Trophoblast cell (in vitro differentiated cells and primary cell): Measurements from ENCODE around the gene TACR1.

ENCODE experiments used
- DNase-seq, 2 donors: peaks; one replicate each; pipeline ENCODE4 v3.0.0-alpha.2; 2016
- H2AFZ ChIP-seq: 2 replicates; pipeline ENCODE4 v1.6.1; 2013; ENCODE audit warnings: low read length, moderate library complexity, mild to moderate bottlenecking; ENCODE audit not compliant: insufficient read depth, poor library complexity
- H2AK5ac ChIP-seq: 2 replicates; pipeline ENCODE4 v1.6.1; 2013; ENCODE audit warnings: mild to moderate bottlenecking, low read length
- H2BK120ac ChIP-seq: 2 replicates; pipeline ENCODE4 v1.6.1; 2013; ENCODE audit warnings: low read length, mild to moderate bottlenecking, moderate library complexity; ENCODE audit not compliant: insufficient read depth, poor library complexity
- H2BK12ac ChIP-seq: 2 replicates; pipeline ENCODE4 v1.6.1; 2013; ENCODE audit warnings: mild to moderate bottlenecking, low read length, moderate library complexity
- H2BK5ac ChIP-seq: 2 replicates; pipeline ENCODE4 v1.6.1; 2013; ENCODE audit warnings: low read length, low read depth, moderate library complexity, mild to moderate bottlenecking; ENCODE audit not compliant: poor library complexity
- H3K14ac ChIP-seq: 2 replicates; pipeline ENCODE4 v1.6.1; 2013; ENCODE audit warnings: mild to moderate bottlenecking, low read length
- H3K18ac ChIP-seq: 2 replicates; pipeline ENCODE4 v1.6.1; 2013; ENCODE audit warnings: mild to moderate bottlenecking, low read length
- H3K23ac ChIP-seq: 2 replicates; pipeline ENCODE4 v1.6.1; 2013; ENCODE audit warnings: low read length
- H3K27ac ChIP-seq: 2 replicates; pipeline ENCODE4 v1.5.1; 2013; ENCODE audit warnings: low read depth, mild to moderate bottlenecking, inconsistent platforms, low read length, moderate library complexity
- H3K27me3 ChIP-seq: 2 replicates; pipeline ENCODE4 v1.6.1; 2013; ENCODE audit warnings: inconsistent platforms, mild to moderate bottlenecking, low read length, moderate library complexity; ENCODE audit not compliant: insufficient read depth
- H3K36me3 ChIP-seq, 2 experiments: 1 replicate in 1 of 2; 2 replicates in 1 of 2; pipeline ENCODE4 v1.6.1; 2013; ENCODE audit warnings: low read length in 2 of 2, mild to moderate bottlenecking in 2 of 2, moderate library complexity in 1 of 2; ENCODE audit not compliant: insufficient read depth in 2 of 2, control insufficient read depth in 1 of 2
- H3K4ac ChIP-seq: 2 replicates; pipeline ENCODE4 v1.6.1; 2013; ENCODE audit warnings: low read depth, mild to moderate bottlenecking, low read length, moderate library complexity
- H3K4me1 ChIP-seq, 2 experiments: 1 replicate in 1 of 2; 2 replicates in 1 of 2; pipeline ENCODE4 v1.6.1; 2013; ENCODE audit warnings: low read length in 2 of 2, mild to moderate bottlenecking in 2 of 2, moderate library complexity in 1 of 2; ENCODE audit not compliant: insufficient read depth in 2 of 2, control insufficient read depth in 1 of 2
- H3K4me2 ChIP-seq: 2 replicates; pipeline ENCODE4 v1.6.1; 2013; ENCODE audit warnings: inconsistent platforms, mild to moderate bottlenecking, low read length, moderate library complexity
- H3K4me3 ChIP-seq: 2 replicates; pipeline ENCODE4 v1.5.1; 2013; ENCODE audit warnings: mild to moderate bottlenecking, low read depth, low read length, inconsistent platforms
- H3K79me1 ChIP-seq: one replicate; pipeline ENCODE4 v1.6.1; 2013; ENCODE audit warnings: low read length
- H3K79me2 ChIP-seq: 2 replicates; pipeline ENCODE4 v1.6.1; 2013; ENCODE audit warnings: low read length, mild to moderate bottlenecking; ENCODE audit not compliant: control insufficient read depth, insufficient read depth, poor library complexity
- H3K9ac ChIP-seq: 2 replicates; pipeline ENCODE4 v1.6.1; 2013; ENCODE audit warnings: mild to moderate bottlenecking, low read length
- H3K9me3 ChIP-seq: 2 replicates; pipeline ENCODE4 v1.6.1; 2013; ENCODE audit warnings: low read depth, mild to moderate bottlenecking, control low read depth, inconsistent platforms, low read length; ENCODE audit not compliant: insufficient read depth
- H4K12ac ChIP-seq: 2 replicates; pipeline ENCODE4 v1.6.1; 2013; ENCODE audit warnings: low read depth, mild to moderate bottlenecking, low read length, moderate library complexity
- H4K8ac ChIP-seq: 2 replicates; pipeline ENCODE4 v1.6.1; 2013; ENCODE audit warnings: low read depth, mild to moderate bottlenecking, low read length, moderate library complexity
- H4K91ac ChIP-seq: one replicate; pipeline ENCODE4 v1.6.1; 2013; ENCODE audit warnings: low read depth, mild to moderate bottlenecking, low read length, moderate library complexity
- WGBS: extraction: QIAGEN DNeasy Blood & Tissue Kit; methylation state at CpG from one replicate; pipeline ENCODE4 v1.1.7; 2013; ENCODE audit warnings: missing lambda C conversion rate; ENCODE audit not compliant: insufficient read length, insufficient coverage; ENCODE audit errors: extremely low coverage; 5-methylcytosine and 5-hydroxymethylcytosine counted together

TACR1 gene

GRCh38 chr2:75041731-75042600, 157.4 kb downstream of the TACR1 start:
- H2AK5ac ChIP-seq = no peak overlapping the region
- H3K27ac ChIP-seq = no peak overlapping the region
- DNase-seq = no peak
- no peak overlapping the region for H2BK12ac ChIP-seq
- no peak overlapping the region for H2BK120ac ChIP-seq
- H3K4me3 ChIP-seq = no peak overlapping the region
- no peak overlapping the region for H4K91ac ChIP-seq
- no peak overlapping the region for H3K23ac ChIP-seq
- H3K4ac ChIP-seq = no peak overlapping the region
- H4K8ac ChIP-seq = no peak overlapping the region
- H3K4me2 ChIP-seq = no peak overlapping the region
- no peak overlapping the region for H2BK5ac ChIP-seq
- H4K12ac ChIP-seq = no peak overlapping the region
- H3K9ac ChIP-seq = no peak overlapping the region
- no peaks in the 10 kb centered on the region for H3K9me3 ChIP-seq
- no peaks in the 10 kb centered on the region for H3K79me2 ChIP-seq
- no peaks in the 10 kb centered on the region for H3K27me3 ChIP-seq
- no peaks in the 10 kb centered on the region for H3K79me1 ChIP-seq
- no peaks in the 10 kb centered on the region for H3K4me1 ChIP-seq
- no peak overlapping the region for H3K18ac ChIP-seq
- H2AFZ ChIP-seq = no peak overlapping the region
- WGBS = no CpG with 5 or more reads among the region's 7 CpGs
- H3K14ac ChIP-seq = no peak overlapping the region
- no peaks in the 10 kb centered on the region for H3K36me3 ChIP-seq

- no peak overlapping the region for H4K12ac ChIP-seq
- H3K27me3 ChIP-seq = no peaks in the 10 kb centered on the region
- H3K23ac ChIP-seq = no peak overlapping the region
- no peaks in the 10 kb centered on the region for H3K36me3 ChIP-seq
- H2BK12ac ChIP-seq = no peak overlapping the region
- no peaks in the 10 kb centered on the region for H3K79me2 ChIP-seq
- no peak overlapping the region for H2AFZ ChIP-seq
- no peak overlapping the region for H3K4ac ChIP-seq
- H3K4me3 ChIP-seq = no peak overlapping the region
- H3K9me3 ChIP-seq = no peaks in the 10 kb centered on the region
- H4K91ac ChIP-seq = no peak overlapping the region
- no peak overlapping the region for H2BK5ac ChIP-seq
- H3K4me1 ChIP-seq = no peaks in the 10 kb centered on the region
- no peaks in the 10 kb centered on the region for H3K79me1 ChIP-seq
- no peak overlapping the region for H2BK120ac ChIP-seq
- WGBS = no CpG with 5 or more reads among the region's 2 CpGs
- no peak overlapping the region for H2AK5ac ChIP-seq
- H3K4me2 ChIP-seq = no peak overlapping the region
- no peak overlapping the region for H3K9ac ChIP-seq
- H3K27ac ChIP-seq = no peak overlapping the region
- no peak for DNase-seq
- no peak overlapping the region for H4K8ac ChIP-seq
- H3K18ac ChIP-seq = no peak overlapping the region
- no peak overlapping the region for H3K14ac ChIP-seq
Measured at GRCh38 chr2:75041226-75041625, 158.1 kb downstream of the TACR1 start.

GRCh38 chr2:75035444-75036353, 163.6 kb downstream of the TACR1 start:
- no CpG with 5 or more reads among the region's 3 CpGs for whole genome bisulfite sequencing

GRCh38 chr2:75033516-75033915, 165.8 kb downstream of the TACR1 start:
- Histone ChIP-seq H3K14ac (no peak overlapping the region), H3K4me2 (no peak overlapping the region), H4K8ac (no peak overlapping the region), H3K4me3 (no peak overlapping the region), H3K27me3 (no peaks in the 10 kb centered on the region), H3K79me1 (no peaks in the 10 kb centered on the region), H2AK5ac (no peak overlapping the region), H3K9ac (no peak overlapping the region), H3K79me2 (no peaks in the 10 kb centered on the region), H2AFZ (no peak overlapping the region), H3K23ac (no peak overlapping the region), H3K4ac (no peak overlapping the region), H2BK5ac (no peak overlapping the region), H4K91ac (no peak overlapping the region), H3K4me1 (no peaks in the 10 kb centered on the region), H4K12ac (no peak overlapping the region), H3K9me3 (no peaks in the 10 kb centered on the region), H2BK12ac (no peak overlapping the region), H3K18ac (no peak overlapping the region), H3K27ac (no peak overlapping the region), H2BK120ac (no peak overlapping the region), H3K36me3 (no peaks in the 10 kb centered on the region)
- no CpG with 5 or more reads among the region's 2 CpGs for WGBS
- peak in 1 of 2 donors; percentile 23 for DNase-seq

More at GRCh38 chr2:75035444-75036353, 163.6 kb downstream of the TACR1 start:
- Histone ChIP-seq H3K4me1 (no peaks in the 10 kb centered on the region), H2AFZ (no peak overlapping the region), H3K79me1 (no peaks in the 10 kb centered on the region), H2BK12ac (no peak overlapping the region), H3K23ac (no peak overlapping the region), H4K12ac (no peak overlapping the region), H3K27ac (no peak overlapping the region), H2BK5ac (no peak overlapping the region), H3K4me3 (no peak overlapping the region), H3K9ac (no peak overlapping the region), H3K9me3 (no peaks in the 10 kb centered on the region), H2AK5ac (no peak overlapping the region), H3K36me3 (no peaks in the 10 kb centered on the region), H3K4ac (no peak overlapping the region), H3K27me3 (no peaks in the 10 kb centered on the region), H3K79me2 (no peaks in the 10 kb centered on the region), H3K18ac (no peak overlapping the region), H4K91ac (no peak overlapping the region), H2BK120ac (no peak overlapping the region), H3K4me2 (no peak overlapping the region), H4K8ac (no peak overlapping the region), H3K14ac (no peak overlapping the region)
- DNase-seq = no peak
